Limb (tissue), 2 donors: ENCODE measurements around the gene ROPN1L.
"Not testable (repeated sequence)": the region's sequence is repeated elsewhere in the genome, so short reads cannot be mapped to it uniquely, and the experiment has no call there.

Source experiments
- DNase-seq, 2 donors: peaks; one replicate each; pipeline ENCODE4 v3.0.0-alpha.2; 2016; ENCODE audit errors: extremely low spot score in 2 of 2

Gene ROPN1L

GRCh38 chr5:10478436-10478835 is 36.8 kb downstream of the ROPN1L start:
- no peak for DNase-seq

GRCh38 chr5:10479154-10479721 is 37.6 kb downstream of the ROPN1L start:
- no peak for DNase-seq

GRCh38 chr5:10480237-10480985 is 38.7 kb downstream of the ROPN1L start:
- no peak for DNase-seq

GRCh38 chr5:10481241-10481935 is 39.7 kb downstream of the ROPN1L start:
- DNase-seq = no peak

GRCh38 chr5:10482791-10483530 is 41.3 kb downstream of the ROPN1L start:
- DNase-seq = no peak

GRCh38 chr5:10484774-10485141 is 43.1 kb downstream of the ROPN1L start:
- DNase-seq = no peak

- no peak for DNase-seq
Observed at GRCh38 chr5:10485142-10485795, 43.6 kb downstream of the ROPN1L start.

- DNase-seq = no peak
Observed at GRCh38 chr5:10485897-10486296, 44.2 kb downstream of the ROPN1L start.

GRCh38 chr5:10486511-10487344 is 45.0 kb downstream of the ROPN1L start:
- DNase-seq = no peak

GRCh38 chr5:10488144-10488543 is 46.5 kb downstream of the ROPN1L start:
- DNase-seq = no peak

GRCh38 chr5:10489810-10490426 is 48.2 kb downstream of the ROPN1L start:
- DNase-seq = no peak

- no peak for DNase-seq
Observed at GRCh38 chr5:10490927-10491672, 49.4 kb downstream of the ROPN1L start.

GRCh38 chr5:10491673-10492026 is 50.0 kb downstream of the ROPN1L start:
- DNase-seq = no peak

- no peak for DNase-seq
Observed at GRCh38 chr5:10493884-10494283, 52.2 kb downstream of the ROPN1L start.

- DNase-seq = not testable (repeated sequence)
Observed at GRCh38 chr5:10494497-10494896, 52.8 kb downstream of the ROPN1L start.

- DNase-seq = no peak
Observed at GRCh38 chr5:10497554-10497953, 55.9 kb downstream of the ROPN1L start.

GRCh38 chr5:10498350-10498749 is 56.7 kb downstream of the ROPN1L start:
- DNase-seq = no peak

- DNase-seq = no peak
Observed at GRCh38 chr5:10499066-10499465, 57.4 kb downstream of the ROPN1L start.

GRCh38 chr5:10499776-10500175 is 58.1 kb downstream of the ROPN1L start:
- DNase-seq = no peak

- DNase-seq = no peak
Observed at GRCh38 chr5:10500669-10501068, 59.0 kb downstream of the ROPN1L start.
